ENCODE results near the gene KHDC3L.

KHDC3L gene

GRCh38 chr6:73362358-73362757 is at the start of gene KHDC3L:
TSS of gene KHDC3L (plus strand) at chr6:73362658. CDS start at chr6:73362730, 72 bp downstream.
- ChIA-PET CTCF (no interaction called here), POLR2A (no interaction called here)
- DNase-seq (ENCODE audit: extremely low spot score): no peak
- no peak for TF ChIP-seq CTCF (IDR thresholded peaks at IDR 0.05; ENCODE audit: control extremely low read depth, extremely low read depth, low read depth, missing control alignments)

- CTCF ChIA-PET: interaction anchor here (0.7 to 2.5 kb wide), 2 partner anchors 12 kb away, joined by 3 to 19 read pairs; no protein-coding TSS in a partner anchor
- no peak for DNase-seq (ENCODE audit: extremely low spot score)
- TF ChIP-seq CTCF (IDR thresholded peaks at IDR 0.05; ENCODE audit: control extremely low read depth, extremely low read depth, low read depth, missing control alignments): no peak
- POLR2A ChIA-PET: no interaction called here
Measured at GRCh38 chr6:73314577-73315492, 47.6 kb upstream of the KHDC3L start.

GRCh38 chr6:73323323-73323722 is 39.1 kb upstream of the KHDC3L start:
- ChIA-PET POLR2A (no interaction called here), CTCF (interaction anchor here (0.8 to 1.3 kb wide), 2 partner anchors 38 to 912 kb away, joined by 3 to 5 read pairs; no protein-coding TSS in a partner anchor)
- TF ChIP-seq CTCF (IDR thresholded peaks at IDR 0.05; ENCODE audit: control extremely low read depth, extremely low read depth, low read depth, missing control alignments): no peak
- DNase-seq (ENCODE audit: extremely low spot score): no peak

GRCh38 chr6:73325656-73326055 is 36.8 kb upstream of the KHDC3L start:
- DNase-seq (ENCODE audit: extremely low spot score): no peak
- CTCF ChIA-PET: interaction anchor here (1.4 to 5.3 kb wide), 9 partner anchors 9 to 914 kb away, joined by 4 to 78 read pairs (median 19); no protein-coding TSS in a partner anchor
- TF ChIP-seq CTCF (IDR thresholded peaks at IDR 0.05; ENCODE audit: control extremely low read depth, extremely low read depth, low read depth, missing control alignments): no peak
- POLR2A ChIA-PET: no interaction called here

- TF ChIP-seq CTCF (IDR thresholded peaks at IDR 0.05; ENCODE audit: control extremely low read depth, extremely low read depth, low read depth, missing control alignments): no peak
- no peak for DNase-seq (ENCODE audit: extremely low spot score)
- ChIA-PET CTCF (interaction anchor here (1.0 to 5.3 kb wide), 10 partner anchors 10 to 918 kb away, joined by 3 to 78 read pairs (median 14); no protein-coding TSS in a partner anchor), POLR2A (no interaction called here)
Measured at GRCh38 chr6:73328790-73329189, 33.7 kb upstream of the KHDC3L start.

GRCh38 chr6:73329201-73329600 is 33.3 kb upstream of the KHDC3L start:
- ChIA-PET POLR2A (no interaction called here), CTCF (interaction anchor here (0.9 to 5.3 kb wide), 10 partner anchors 10 to 918 kb away, joined by 3 to 78 read pairs (median 6); no protein-coding TSS in a partner anchor)
- DNase-seq (ENCODE audit: extremely low spot score): no peak
- TF ChIP-seq CTCF (IDR thresholded peaks at IDR 0.05; ENCODE audit: control extremely low read depth, extremely low read depth, low read depth, missing control alignments): no peak

Data from GM10248 (cell line).